Loucy (cell line): ENCODE results near the gene ZNF280C.

Source experiments
- CTCF ChIP-seq: fragments of 200-600 bp; sonication (generic); conservative IDR thresholded peaks from 2 replicates; pipeline ENCODE4 v1.5.1; 2014; ENCODE audit warnings: mild to moderate bottlenecking, antibody characterized with exemption, low read length
- EZH2phosphoT487 ChIP-seq: fragments of 200-600 bp; IDR thresholded peaks from 2 replicates; pipeline ENCODE4 v1.6.1; 2018; ENCODE audit warnings: antibody characterized with exemption, mild to moderate bottlenecking, moderate library complexity, borderline replicate concordance

GRCh38 chrX:130212371-130212770 is 56.3 kb downstream of the ZNF280C start:
- TF ChIP-seq CTCF (no peak), EZH2phosphoT487 (no peak)
